Liver (tissue), 3 donors: ENCODE measurements around the gene INPP4B.

ENCODE experiments used
- ATF3 ChIP-seq: IDR thresholded peaks from 2 replicates; pipeline ENCODE4 v1.6.1; 2016; ENCODE audit warnings: antibody characterized with exemption
- CTCF ChIP-seq: fragments of 150-350 bp; IDR thresholded peaks from 2 replicates; pipeline ENCODE4 v1.5.1; 2017; ENCODE audit warnings: improper control_type of control experiment, low read depth, low read length; ENCODE audit not compliant: missing input control
- EGR1 ChIP-seq, 2 donors: IDR thresholded peaks; 2 replicates each; pipeline ENCODE4 v1.6.1; 2016 to 2018; ENCODE audit warnings: antibody characterized with exemption in 2 of 2, low read depth in 2 of 2
- GABPA ChIP-seq, 2 donors: IDR thresholded peaks in 1 of 2; conservative IDR thresholded peaks in 1 of 2; 2 replicates each; pipeline ENCODE4 v1.6.1; 2016; ENCODE audit warnings: antibody characterized with exemption in 2 of 2, mild to moderate bottlenecking in 1 of 2, moderate library complexity in 1 of 2
- JUND ChIP-seq, 2 donors: IDR thresholded peaks; 2 replicates each; pipeline ENCODE4 v1.6.1; 2016; ENCODE audit warnings: antibody characterized with exemption in 2 of 2
- MAX ChIP-seq: IDR thresholded peaks from 2 replicates; pipeline ENCODE4 v1.6.1; 2016; ENCODE audit warnings: antibody characterized with exemption
- NR2F2 ChIP-seq: IDR thresholded peaks from 2 replicates; pipeline ENCODE4 v1.6.1; 2016; ENCODE audit warnings: antibody characterized with exemption
- RXRA ChIP-seq, 2 donors: IDR thresholded peaks; 2 replicates each; pipeline ENCODE4 v1.6.1; 2017 to 2018; ENCODE audit warnings: antibody characterized with exemption in 2 of 2, mild to moderate bottlenecking in 1 of 2
- TAF1 ChIP-seq: conservative IDR thresholded peaks from 2 replicates; pipeline ENCODE4 v1.6.1; 2016; ENCODE audit warnings: antibody characterized with exemption, mild to moderate bottlenecking
- YY1 ChIP-seq: IDR thresholded peaks from 2 replicates; pipeline ENCODE4 v1.6.1; 2016; ENCODE audit warnings: antibody characterized with exemption, mild to moderate bottlenecking
- ZBTB33 ChIP-seq: IDR thresholded peaks from 2 replicates; pipeline ENCODE4 v1.6.1; 2016; ENCODE audit warnings: antibody characterized with exemption
- donor health status: healthy.
- donor health status: healthy.

- TF ChIP-seq CTCF (no peak), JUND (IDR thresholded peaks at IDR 0.05) (no peak), YY1 (no peak), MAX (no peak), RXRA (IDR thresholded peaks at IDR 0.05) (no peak), TAF1 (no peak), EGR1 (IDR thresholded peaks at IDR 0.05; ENCODE audit: low read depth in 2 of 2) (no peak), GABPA (IDR thresholded peaks at IDR 0.05 in 1 of 2, conservative IDR thresholded peaks at IDR 0.05 in 1 of 2) (no peak), NR2F2 (no peak), ATF3 (no peak), ZBTB33 (no peak)
Observed at GRCh38 chr4:142194905-142195304, 651.2 kb downstream of the INPP4B start.
